HG03066 (cell line): Measurements from ENCODE around the gene SRXN1.

Source experiments
- ATAC-seq: cut with Tn5 transposase; IDR thresholded peaks from one replicate; pipeline ENCODE4 v1.9.1; 2021; ENCODE audit warnings: low read depth; ENCODE audit not compliant: unreplicated experiment

SRXN1 gene

GRCh38 chr20:609371-609964 lies 43.5 kb downstream of the SRXN1 start:
- ATAC-seq = no peak

DNA sequence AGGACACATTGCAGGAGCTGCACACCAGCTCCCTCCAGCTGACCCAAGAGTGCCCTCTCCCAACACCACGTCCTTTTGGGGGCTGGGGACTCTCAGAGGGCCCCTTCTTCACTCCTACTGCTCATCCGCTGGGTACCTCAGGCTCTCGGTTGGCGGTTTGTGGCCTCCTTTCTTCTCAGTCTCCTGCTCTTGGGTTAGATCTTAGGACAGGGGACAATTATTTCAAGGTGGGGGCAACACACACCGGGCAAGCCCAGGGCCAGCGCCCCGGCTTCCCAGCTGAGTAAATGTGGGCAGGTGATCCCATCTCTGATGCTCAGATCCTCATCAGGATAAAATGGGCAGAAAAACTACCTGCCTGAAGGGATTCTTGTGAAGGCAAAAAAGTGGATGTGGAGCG lies 44.0 kb downstream of the SRXN1 start:
- ATAC-seq = no peak

- no peak for ATAC-seq
Observed at GRCh38 chr20:607476-607875, 45.5 kb downstream of the SRXN1 start.

- ATAC-seq = no peak
Observed at GRCh38 chr20:605237-605636, 47.8 kb downstream of the SRXN1 start.

DNA sequence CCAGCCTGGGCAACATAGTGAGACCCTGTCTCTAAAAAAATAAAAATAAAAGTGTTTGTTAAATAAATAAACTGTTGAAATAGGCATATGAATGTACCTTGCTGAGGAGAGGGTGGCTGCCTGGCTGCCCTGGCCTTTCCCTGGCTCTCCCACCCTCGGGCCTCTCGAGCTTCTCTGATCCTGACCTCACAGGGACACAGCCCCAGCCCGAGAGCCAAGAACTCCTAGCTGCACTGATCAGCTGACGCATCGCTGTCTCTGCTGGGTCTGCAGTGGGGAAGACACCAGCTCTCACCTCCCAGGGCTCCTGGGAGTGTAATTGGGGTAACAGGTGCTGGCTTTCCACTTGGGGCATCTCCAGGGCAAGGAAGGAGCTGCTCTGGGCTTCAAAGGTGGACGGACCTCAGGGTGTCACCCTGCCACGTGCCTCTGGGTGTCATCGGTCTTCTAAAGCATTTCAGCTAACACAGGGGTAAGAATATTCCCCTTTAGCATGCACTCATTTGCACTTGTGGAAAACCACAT lies 49.8 kb downstream of the SRXN1 start:
- no peak for ATAC-seq

GRCh38 chr20:602111-602970 lies 50.7 kb downstream of the SRXN1 start:
- no peak for ATAC-seq

DNA sequence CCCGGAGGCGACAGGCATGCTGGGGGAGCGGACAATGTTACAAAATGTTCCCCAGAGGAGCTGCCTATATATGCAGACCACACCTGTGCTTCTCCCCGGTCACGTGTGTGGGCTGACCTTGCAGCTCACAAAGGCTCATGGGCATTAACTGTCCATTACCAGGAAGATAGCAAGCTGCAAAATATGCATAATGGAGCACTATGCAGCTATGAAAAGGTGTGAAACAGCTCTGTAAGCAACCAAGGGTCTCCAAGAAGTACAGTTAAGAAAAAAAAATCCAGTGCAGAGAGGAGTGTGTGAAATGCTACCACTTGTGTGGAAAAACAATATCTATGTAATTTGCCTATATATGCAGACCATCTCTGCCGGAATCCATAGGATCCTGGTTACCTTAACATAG lies 52.3 kb downstream of the SRXN1 start:
- ATAC-seq = no peak

- ATAC-seq = no peak
Observed at GRCh38 chr20:600141-600540, 52.9 kb downstream of the SRXN1 start.

DNA sequence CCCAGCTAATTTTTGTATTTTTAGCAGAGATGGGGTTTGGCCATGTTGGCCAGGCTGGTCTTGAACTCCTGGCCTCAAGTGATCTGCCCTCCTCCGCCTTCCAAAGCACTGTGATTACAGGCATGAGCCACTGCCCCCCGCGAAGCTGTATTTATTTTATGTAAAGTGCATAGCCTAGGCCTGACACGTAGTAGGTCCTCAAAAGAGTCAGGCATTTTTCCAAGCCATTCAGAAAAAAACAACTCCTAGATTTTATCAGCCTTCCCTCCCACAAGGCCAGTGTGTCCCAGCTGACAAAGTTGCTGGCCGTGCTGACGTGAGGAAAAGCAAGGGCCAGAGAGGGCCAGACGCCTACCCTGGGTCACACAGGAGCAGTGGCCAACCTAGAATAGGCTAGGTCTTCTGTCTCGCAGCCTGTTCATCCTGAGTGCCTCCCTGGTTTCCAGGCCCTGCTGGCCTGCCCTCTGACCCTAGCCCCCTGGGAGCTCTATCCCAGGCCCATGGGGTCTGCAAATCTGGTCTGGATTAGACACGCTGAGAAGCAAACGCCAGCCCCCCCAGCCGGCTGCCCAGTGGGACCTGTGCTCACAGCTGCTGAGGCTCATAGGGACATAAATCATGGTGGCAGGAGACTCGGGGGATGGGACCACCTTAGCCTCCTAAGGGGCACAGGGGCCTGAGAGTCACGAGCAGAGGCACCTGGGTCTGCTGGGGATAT lies 54.7 kb downstream of the SRXN1 start:
- ATAC-seq = no peak

- no peak for ATAC-seq
Observed at GRCh38 chr20:597560-597959, 55.4 kb downstream of the SRXN1 start.
